ENCODE measurements around the gene HSPA12A. TPM values are rescaled to one million over a fixed set of nuclear protein-coding genes. Genes with fewer than 3 reads are reported as not detected.
A peak's percentile ranks its signal among the peaks of the same experiment; 100 is the strongest.
"Not testable (repeated sequence)": the region's sequence is repeated elsewhere in the genome, so short reads cannot be mapped to it uniquely, and the experiment has no call there.

HSPA12A gene
- total RNA-seq, 1 experiment from 2014 or later: 3.1 TPM

DNA sequence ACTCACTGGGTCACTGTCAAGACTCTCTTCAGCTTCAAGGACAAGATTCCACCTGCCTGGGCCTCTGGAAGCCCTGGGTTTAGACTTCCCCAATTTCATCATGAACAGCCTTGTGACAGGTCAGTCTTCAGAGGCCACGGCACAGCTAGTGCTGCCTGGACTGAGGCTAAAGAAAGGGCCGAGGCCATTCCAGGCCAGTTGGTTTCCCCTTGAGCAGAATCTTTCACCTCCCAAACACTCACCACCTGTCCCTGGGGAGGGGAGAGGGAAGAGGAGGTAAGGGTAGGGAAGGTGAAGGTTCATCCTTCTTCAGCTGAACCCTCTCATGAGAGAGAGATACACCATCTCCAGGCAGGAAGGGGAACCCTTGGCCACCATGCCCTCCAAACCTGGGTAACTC, 24.3 kb downstream of the HSPA12A start:
- no peak for DNase-seq (ENCODE audit: low read depth)

DNA sequence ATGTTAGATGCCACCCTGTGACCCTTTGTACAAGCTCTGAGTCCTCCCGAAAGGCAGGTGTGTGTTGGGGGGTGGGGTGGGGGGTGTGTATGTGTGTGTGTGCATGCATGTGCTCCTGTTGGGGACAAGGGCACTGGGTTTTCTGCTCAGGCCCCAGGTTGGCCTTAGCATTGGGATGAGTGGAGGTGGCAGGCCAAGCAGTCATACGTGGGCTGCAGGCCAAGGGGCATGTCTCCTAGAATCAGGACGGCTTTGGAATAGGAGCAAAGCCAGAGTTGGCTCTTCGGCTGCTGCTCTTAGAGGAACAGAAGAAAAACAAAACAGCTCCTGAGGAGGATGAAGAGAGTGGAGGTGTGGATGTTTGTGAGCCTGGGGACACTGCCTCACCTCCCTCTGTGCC, 26.0 kb downstream of the HSPA12A start:
- DNase-seq (ENCODE audit: low read depth): no peak

DNA sequence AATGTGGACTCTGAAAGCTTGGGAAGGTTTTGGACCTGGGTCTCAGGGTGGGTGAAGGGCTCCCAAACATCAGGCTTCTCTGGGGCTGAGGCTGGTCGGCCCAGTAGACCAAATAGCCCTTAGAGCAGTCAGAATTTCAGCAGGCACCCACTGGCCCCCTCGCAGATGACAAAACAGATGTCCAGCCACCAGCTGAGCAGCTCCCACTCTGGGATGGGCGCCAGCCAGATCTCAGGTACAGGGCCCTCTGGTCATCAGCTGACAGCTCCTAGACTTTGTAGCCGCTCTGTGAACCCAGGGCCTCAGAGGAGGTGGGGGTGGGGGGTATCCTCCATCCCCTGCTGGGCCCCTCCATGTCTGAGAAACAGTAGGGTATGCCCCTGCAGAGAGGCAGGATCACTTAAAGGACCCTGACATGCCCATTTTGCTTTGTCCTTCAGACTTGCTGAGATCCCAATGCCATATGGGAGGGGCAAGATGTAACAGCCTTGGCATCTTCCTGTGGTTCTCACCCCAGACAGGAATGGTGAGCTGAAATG, 26.5 kb downstream of the HSPA12A start:
- no peak for DNase-seq (ENCODE audit: low read depth)

DNA sequence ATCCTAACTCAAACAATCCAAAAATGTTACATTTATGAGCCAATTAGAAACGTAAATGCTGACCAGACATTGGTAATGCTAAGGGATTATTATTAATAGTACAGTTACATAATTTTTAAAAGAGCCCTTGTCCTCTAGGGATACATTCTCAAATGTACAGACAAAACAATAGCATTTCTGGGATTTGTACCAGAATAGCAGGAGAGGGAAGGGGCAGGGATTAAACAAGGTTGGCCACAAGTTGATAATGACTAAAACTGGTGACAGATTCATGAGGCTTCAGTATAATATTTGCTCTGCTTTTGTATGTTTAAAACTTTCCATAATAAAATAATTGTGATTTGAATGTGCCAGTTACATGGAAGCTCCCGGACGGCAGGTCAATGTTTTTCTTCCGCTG, 27.0 kb downstream of the HSPA12A start:
- DNase-seq (ENCODE audit: low read depth): no peak

- DNase-seq (ENCODE audit: low read depth): no peak
These were observed 28.5 kb downstream of the HSPA12A start for GRCh38 chr10:116713846-116714245.

GRCh38 chr10:116712989-116713543, 29.3 kb downstream of the HSPA12A start:
- no peak for DNase-seq (ENCODE audit: low read depth)

DNA sequence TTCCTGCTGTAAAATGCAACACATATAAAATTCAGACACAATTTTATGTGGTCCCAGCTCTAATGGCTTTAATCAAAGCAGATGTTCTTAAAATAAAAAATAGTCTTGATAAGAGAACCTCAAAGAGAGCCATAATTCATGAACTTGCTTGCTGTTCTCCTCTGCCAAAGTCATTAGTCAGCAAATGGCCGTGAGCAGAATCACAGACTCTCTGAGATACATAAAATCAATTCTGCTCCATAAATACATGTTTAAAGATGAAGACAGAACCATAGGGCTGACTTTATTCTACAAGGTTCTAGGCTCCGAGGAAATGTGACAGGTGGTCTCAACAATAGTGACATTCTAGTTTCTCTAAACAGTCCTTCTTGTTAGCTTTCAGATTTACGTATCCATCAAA, 29.8 kb downstream of the HSPA12A start:
- DNase-seq (ENCODE audit: low read depth): no peak

DNA sequence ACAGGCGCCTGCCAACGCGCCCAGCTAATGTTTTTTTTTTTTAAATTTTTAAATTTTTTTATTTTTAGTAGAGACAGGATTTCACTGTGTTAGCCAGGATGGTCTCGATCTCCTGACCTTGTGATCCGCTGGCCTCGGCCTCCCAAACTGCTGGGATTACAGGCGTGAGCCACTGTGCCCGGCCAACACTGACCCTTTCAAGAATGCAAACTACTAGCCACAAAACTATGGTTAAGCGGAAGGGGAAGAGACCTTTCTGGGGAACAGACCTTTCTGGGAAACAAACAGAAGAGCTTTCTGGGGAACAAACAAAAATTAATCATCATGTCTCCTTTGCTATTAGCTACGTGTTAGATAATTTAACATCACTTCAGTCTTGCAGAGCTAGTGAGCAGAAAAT, 30.6 kb downstream of the HSPA12A start:
- DNase-seq (ENCODE audit: low read depth): not testable (repeated sequence)

- no peak for DNase-seq (ENCODE audit: low read depth)
These were observed 32.3 kb downstream of the HSPA12A start for GRCh38 chr10:116710076-116710475.

DNA sequence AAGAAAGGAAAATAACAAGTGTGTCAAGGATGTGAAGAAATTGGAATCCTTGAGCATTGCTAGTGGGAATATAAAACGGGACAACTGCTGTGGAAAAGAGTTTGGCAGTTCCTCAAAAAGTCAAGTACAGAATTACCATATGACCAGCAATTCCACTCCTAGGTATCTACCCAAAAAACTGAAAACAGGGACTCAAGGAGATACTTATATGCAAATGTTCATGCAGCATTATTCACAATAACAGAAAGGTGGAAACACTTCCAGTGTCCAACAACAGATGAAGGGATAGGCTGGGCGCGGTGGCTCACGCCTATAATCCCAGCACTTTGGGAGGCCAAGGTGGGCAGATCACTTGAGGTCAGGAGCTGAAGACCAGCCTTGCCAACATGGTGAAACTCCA, 33.5 kb downstream of the HSPA12A start:
- DNase-seq (ENCODE audit: low read depth): no peak

DNA sequence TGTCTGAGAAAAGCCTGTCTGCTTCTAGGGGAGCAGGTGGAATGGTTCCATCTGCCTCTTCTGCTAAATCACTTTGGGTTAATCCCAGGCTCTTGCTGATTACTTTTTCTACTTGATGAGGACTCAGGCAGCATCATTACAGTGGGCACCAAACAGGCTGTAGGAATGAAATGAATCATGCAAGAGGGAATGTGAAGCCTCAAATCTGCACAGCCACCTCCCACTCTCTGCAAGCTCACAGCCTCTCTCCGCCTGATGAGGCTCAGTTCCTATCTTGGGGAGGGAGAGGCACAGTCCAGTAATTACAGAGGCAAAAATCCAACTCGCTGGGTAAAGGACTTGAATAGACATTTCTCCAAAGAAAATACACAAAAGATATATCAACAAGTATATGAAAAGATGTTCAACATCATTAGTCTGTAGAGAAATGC, 34.0 kb downstream of the HSPA12A start:
- DNase-seq (ENCODE audit: low read depth): no peak

DNA sequence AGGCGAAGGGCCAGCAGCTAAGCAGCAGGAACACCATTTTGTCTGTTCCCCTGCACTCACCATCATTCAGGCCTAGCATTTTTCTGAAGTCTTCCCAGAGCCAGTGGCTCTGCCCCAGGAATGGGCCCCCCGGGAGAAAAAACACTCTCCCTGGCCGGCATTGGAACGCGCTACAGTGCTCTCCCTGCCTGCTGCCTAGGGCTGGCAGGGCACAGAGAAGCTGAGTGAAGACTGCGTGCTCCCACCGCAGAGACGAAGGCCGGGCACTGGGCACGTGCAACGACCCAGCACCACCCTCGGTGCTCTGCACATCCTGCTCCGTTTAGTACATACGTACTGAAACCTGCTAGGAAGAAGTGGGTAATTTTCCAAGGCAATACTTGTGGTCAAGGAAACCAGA, 34.4 kb downstream of the HSPA12A start:
- no peak for DNase-seq (ENCODE audit: low read depth)

- DNase-seq (ENCODE audit: low read depth): no peak
These were observed 36.1 kb downstream of the HSPA12A start for GRCh38 chr10:116706281-116706680.

GRCh38 chr10:116705498-116705897, 36.9 kb downstream of the HSPA12A start:
- no peak for DNase-seq (ENCODE audit: low read depth)

GRCh38 chr10:116704926-116705325, 37.4 kb downstream of the HSPA12A start:
- no peak for DNase-seq (ENCODE audit: low read depth)

GRCh38 chr10:116702165-116702564, 40.2 kb downstream of the HSPA12A start:
- no peak for DNase-seq (ENCODE audit: low read depth)

DNA sequence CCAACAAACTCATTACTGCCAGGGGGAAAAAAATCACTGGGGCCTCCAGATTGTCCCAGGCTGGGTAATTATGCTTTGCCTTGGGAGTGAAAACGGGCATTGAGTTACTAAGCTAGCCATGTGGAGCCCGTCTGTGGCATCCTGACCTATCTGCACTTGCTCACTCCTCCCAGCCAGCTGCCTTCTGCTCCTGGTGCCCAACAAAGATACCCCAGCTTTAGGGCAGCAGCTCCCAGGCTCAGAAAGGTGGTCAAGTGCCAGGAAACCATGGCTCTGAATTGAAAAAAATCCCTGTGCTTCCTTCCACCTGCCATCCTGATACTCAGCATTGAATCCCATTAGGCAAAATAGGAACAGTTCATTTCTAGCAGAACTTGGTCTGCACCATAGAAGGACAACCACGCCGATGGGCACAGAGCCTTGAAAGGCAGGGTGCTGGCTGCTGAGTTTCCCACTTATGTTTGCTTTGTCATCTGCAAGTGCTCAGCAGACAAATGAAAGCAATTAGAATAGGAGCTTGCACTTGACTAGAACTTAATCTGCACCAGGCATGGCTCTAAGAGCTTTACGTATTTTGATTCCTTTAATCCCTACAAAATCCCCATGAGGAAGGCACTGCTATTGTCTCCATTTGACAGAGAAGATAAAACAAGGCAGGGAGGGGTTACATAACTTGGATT, 42.8 kb downstream of the HSPA12A start:
- no peak for DNase-seq (ENCODE audit: low read depth)

- DNase-seq (ENCODE audit: low read depth): no peak
These were observed 43.3 kb downstream of the HSPA12A start for GRCh38 chr10:116699049-116699448.

DNA sequence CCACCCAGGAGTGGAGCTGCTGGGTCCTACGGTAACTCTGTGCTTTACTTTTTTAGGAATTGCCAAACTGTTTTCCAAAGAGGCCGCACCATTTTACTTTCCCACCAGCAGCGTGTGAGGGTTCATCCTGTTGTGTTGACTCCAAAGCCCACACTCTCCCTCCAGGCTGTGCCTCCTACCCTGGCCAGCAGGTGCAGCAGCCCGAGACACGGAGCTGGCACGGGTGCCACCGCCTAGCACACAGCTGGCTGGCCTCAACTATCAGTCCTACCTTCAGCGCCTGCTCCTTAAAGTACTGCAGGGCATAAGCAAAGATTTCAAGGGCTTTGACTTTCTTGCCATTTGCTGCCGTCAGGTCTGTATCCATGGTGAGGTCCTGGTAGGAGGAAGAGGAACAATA, 44.0 kb downstream of the HSPA12A start:
- DNase-seq (ENCODE audit: low read depth): no peak

DNA sequence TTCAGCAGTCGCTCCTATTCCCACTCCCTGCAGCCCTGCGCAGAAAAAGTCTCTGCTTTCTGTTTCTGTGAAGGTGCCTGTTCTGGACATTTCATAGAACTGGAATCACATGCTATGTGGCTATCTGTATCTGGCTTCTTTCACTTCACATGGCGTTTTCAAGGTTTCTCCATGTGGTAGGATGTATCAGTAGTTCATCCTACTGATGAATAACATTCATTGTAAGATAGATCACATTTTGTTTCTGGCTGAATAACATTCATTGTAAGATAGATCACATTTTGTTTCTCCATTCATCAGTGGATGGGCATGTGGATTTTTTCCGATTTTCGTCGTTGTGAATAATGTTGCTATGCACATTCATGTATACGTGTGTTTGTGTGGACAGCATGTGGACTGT, 44.5 kb downstream of the HSPA12A start:
- DNase-seq (ENCODE audit: low read depth): peak; percentile 5

GRCh38 chr10:116696919-116697318, 45.4 kb downstream of the HSPA12A start:
- no peak for DNase-seq (ENCODE audit: low read depth)

DNA sequence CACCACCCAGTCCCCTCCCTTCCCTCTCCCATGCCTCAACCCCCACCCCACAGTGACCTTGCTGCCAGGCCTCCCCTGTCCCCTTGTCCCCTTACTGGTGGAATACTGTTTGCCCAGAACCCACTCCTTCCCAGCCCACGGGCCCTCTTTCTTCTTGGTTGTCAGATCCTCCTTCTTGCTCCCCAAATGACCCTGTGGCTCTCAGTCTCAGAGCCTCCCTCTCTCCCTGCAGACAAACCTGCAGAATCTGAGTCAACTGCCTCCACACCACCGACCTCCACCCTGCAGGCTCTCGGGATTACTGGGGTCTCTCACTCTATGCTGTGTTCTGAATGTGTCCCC, 47.5 kb downstream of the HSPA12A start:
- no peak for DNase-seq (ENCODE audit: low read depth)

DNA sequence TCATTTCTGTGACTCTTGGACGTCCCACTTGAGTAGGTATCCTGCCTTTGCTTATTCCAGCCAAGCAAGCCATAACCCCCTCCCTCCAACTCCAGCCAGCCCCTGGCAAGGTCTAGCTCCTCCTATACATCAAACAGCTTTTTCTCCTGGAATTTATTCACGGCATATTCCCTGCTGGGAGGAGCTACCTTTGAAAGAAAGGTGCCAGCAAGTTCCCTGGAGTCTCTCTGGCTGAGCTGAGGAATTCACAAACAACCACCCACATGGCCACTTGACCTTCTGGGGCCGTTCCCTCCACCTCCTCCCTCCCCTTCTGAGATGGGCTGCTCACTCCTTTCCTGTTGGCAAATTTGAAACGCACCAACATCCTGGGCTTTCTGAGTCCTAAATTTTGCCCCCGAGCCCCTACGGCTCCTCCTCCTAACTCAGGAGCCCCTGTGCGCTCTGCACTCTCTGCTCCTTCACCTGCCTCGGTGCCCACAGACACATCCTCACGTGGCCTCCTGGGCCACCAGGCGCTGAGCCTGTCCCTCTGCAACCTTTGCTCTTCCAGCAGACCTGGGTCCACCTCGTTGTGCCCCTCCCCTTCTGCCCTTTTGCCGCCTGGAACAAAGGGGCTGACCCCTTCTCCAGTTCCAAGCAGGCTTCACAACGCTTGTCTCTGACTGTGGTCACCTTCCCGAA, 48.0 kb downstream of the HSPA12A start:
- DNase-seq (ENCODE audit: low read depth): no peak
